HepG2 (cell line): ENCODE measurements around the gene SARS2.

ENCODE experiments used
- ATF3 ChIP-seq: sonication (generic); formaldehyde crosslinking; IDR thresholded peaks from 2 replicates; pipeline ENCODE4 v1.4.0; 2020; ENCODE audit warnings: missing genetic modification reagents
- CREM ChIP-seq, 2 experiments: sonication (generic) in 1 of 2; formaldehyde crosslinking in 1 of 2; IDR thresholded peaks; 2 replicates each; pipeline versions ENCODE4 v1.4.0 to v1.6.1; 2016 to 2020; ENCODE audit warnings: antibody characterized with exemption in 1 of 2, mild to moderate bottlenecking in 1 of 2, missing genetic modification reagents in 1 of 2
- KAT2B ChIP-seq: fragments of 150-350 bp; IDR thresholded peaks from 2 replicates; pipeline ENCODE4 v1.6.1; 2014; ENCODE audit warnings: low read depth, low read length, borderline replicate concordance
- PBX3 ChIP-seq: sonication (generic); formaldehyde crosslinking; IDR thresholded peaks from 2 replicates; pipeline ENCODE4 v1.8.1; 2023; ENCODE audit warnings: missing genetic modification reagents, inconsistent platforms, borderline replicate concordance
- RAD21 ChIP-seq: fragments of 450-650 bp; formaldehyde crosslinking; IDR thresholded peaks from 2 replicates; pipeline ENCODE4 v1.5.0; 2020; ENCODE audit warnings: mild to moderate bottlenecking
- SETDB1 ChIP-seq: sonication (generic); formaldehyde crosslinking; IDR thresholded peaks from 2 replicates; pipeline ENCODE4 v1.5.1; 2020; ENCODE audit warnings: missing genetic modification reagents, mild to moderate bottlenecking, borderline replicate concordance
- SP2 ChIP-seq: sonication (generic); formaldehyde crosslinking; IDR thresholded peaks from 2 replicates; pipeline ENCODE4 v1.5.1; 2020; ENCODE audit warnings: mild to moderate bottlenecking, missing genetic modification reagents
- SYNCRIP ChIP-seq: fragments of 200-400 bp; formaldehyde crosslinking; IDR thresholded peaks from 2 replicates; pipeline ENCODE4 v1.6.1; 2018; ENCODE audit warnings: mild to moderate bottlenecking, low read depth, low read length; ENCODE audit not compliant: insufficient read depth
- TCF7L2 ChIP-seq: IDR thresholded peaks from 2 replicates; pipeline ENCODE4 v1.6.1; 2011; ENCODE audit warnings: mild to moderate bottlenecking, low read depth, low read length, moderate library complexity
- ZFP62 ChIP-seq: sonication (generic); formaldehyde crosslinking; IDR thresholded peaks from 2 replicates; pipeline ENCODE4 v1.4.0; 2020; ENCODE audit warnings: missing genetic modification reagents
- TF ChIP-seq, protein P1 (sequence below): sonication (generic); formaldehyde crosslinking; IDR thresholded peaks from 2 replicates; pipeline ENCODE4 v1.4.0; 2020; ENCODE audit warnings: missing genetic modification reagents, borderline replicate concordance

DNA sequence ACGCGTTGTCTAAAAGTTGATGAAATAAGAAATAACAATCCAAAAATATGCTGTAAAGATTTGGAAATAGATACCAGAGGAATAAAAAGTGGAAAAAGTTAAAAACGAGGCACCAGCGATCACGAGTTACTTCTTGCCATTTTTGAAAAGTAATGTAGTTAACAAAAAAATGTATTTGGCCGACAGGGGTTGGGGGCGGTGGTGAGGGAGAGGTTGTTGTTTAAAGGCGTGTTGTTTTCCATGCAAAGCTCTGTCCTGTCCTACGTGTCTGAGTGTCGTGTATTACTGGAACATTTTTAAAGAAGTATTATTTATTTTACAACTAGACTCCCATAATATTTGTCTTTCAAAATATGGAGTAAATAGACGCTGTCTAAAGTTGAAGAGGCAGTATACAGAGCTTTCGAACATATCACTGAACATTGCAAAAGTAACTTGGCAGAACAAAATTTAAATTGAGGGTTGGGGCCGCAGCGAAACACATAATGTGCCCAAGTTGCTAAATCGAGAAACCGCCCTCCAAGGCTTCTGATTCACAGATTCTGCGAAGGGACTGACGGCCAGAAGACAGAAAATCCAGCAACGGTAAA, 44.2 kb upstream of the SARS2 start:
- TF ChIP-seq ZFP62 (CRISPR knock-in tag) (no peak), PBX3 (CRISPR knock-in tag) (no peak), TCF7L2 (no peak), SYNCRIP (no peak), ATF3 (CRISPR knock-in tag) (no peak), KAT2B (no peak), RAD21 (no peak), SP2 (CRISPR knock-in tag) (no peak), CREM (IDR thresholded peaks at IDR 0.05) (no peak), CREM (CRISPR knock-in tag; IDR thresholded peaks at IDR 0.05) (no peak), SETDB1 (CRISPR knock-in tag) (no peak)
- TF ChIP-seq, protein P1, sequence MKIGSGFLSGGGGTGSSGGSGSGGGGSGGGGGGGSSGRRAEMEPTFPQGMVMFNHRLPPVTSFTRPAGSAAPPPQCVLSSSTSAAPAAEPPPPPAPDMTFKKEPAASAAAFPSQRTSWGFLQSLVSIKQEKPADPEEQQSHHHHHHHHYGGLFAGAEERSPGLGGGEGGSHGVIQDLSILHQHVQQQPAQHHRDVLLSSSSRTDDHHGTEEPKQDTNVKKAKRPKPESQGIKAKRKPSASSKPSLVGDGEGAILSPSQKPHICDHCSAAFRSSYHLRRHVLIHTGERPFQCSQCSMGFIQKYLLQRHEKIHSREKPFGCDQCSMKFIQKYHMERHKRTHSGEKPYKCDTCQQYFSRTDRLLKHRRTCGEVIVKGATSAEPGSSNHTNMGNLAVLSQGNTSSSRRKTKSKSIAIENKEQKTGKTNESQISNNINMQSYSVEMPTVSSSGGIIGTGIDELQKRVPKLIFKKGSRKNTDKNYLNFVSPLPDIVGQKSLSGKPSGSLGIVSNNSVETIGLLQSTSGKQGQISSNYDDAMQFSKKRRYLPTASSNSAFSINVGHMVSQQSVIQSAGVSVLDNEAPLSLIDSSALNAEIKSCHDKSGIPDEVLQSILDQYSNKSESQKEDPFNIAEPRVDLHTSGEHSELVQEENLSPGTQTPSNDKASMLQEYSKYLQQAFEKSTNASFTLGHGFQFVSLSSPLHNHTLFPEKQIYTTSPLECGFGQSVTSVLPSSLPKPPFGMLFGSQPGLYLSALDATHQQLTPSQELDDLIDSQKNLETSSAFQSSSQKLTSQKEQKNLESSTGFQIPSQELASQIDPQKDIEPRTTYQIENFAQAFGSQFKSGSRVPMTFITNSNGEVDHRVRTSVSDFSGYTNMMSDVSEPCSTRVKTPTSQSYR (CRISPR knock-in tag): no peak
